CMK (cell line): ENCODE results near the gene ERAP2.

ENCODE experiments used
- DNase-seq: peaks from one replicate; pipeline ENCODE4 v3.0.0-alpha.2; 2010; ENCODE audit warnings: low read depth

The ERAP2 gene

GRCh38 chr5:96966801-96967200 is 90.5 kb downstream of the ERAP2 start:
- no peak for DNase-seq

DNA sequence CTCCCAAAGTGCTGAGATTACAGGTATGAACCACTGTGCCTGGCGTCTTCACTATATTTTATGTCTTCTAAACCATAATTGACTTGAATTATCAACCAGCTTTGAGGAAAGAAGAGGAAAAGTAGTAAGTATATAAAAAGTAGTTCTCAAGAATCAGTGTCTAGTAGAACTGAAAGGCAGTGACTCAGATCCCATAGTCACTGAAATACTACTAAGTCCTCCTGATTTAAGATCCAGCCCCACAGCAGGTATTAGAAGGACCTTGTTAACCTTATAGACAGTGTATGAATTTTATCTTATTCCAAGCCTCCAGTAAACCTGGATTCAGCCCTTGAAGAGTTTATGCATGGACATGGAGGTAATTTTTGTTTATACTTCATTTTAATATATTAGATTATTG is 91.1 kb downstream of the ERAP2 start:
- DNase-seq: no peak

DNA sequence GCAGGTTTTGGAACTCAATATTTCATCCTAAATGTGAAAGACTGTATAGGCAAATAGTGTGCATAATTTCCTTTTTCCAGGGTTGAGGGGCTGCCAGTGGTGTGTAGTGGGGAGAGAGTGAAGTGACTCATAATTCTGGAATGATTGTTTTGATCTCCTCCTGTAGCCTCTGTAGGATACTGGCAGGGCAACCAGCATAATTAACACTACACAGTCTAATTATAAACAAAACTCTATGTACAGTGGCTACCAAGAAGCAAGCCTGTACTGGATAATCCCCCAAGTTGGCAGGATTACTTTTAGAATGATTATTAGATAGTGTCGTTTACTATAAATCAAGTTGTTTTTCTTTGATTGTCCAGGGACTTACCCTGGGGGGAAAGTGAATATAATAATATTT is 91.8 kb downstream of the ERAP2 start:
- no peak for DNase-seq

GRCh38 chr5:96968614-96969013 is 92.3 kb downstream of the ERAP2 start:
- no peak for DNase-seq
